HG02885 (cell line): Measurements from ENCODE around the gene WNK1.
"Not testable (repeated sequence)": the region's sequence is repeated elsewhere in the genome, so short reads cannot be mapped to it uniquely, and the experiment has no call there.

ENCODE experiments used
- ATAC-seq: cut with Tn5 transposase; IDR thresholded peaks from one replicate; pipeline ENCODE4 v1.9.1; 2021; ENCODE audit warnings: mild to moderate bottlenecking; ENCODE audit not compliant: unreplicated experiment, poor library complexity

The WNK1 gene

GRCh38 chr12:904010-904414, 151.6 kb downstream of the WNK1 start:
- ATAC-seq, result no peak

- ATAC-seq, result no peak
Observed at GRCh38 chr12:905261-906031, 153.1 kb downstream of the WNK1 start.

GRCh38 chr12:906062-906585, 153.7 kb downstream of the WNK1 start:
- no peak for ATAC-seq

GRCh38 chr12:907413-908185, 155.2 kb downstream of the WNK1 start:
- ATAC-seq, result no peak

- no peak for ATAC-seq
Observed at GRCh38 chr12:909861-910260, 157.5 kb downstream of the WNK1 start.

- no peak for ATAC-seq
Observed at GRCh38 chr12:910416-910815, 158.0 kb downstream of the WNK1 start.

- no peak for ATAC-seq
Observed at GRCh38 chr12:911191-911826, 158.9 kb downstream of the WNK1 start.

- no peak for ATAC-seq
Observed at GRCh38 chr12:912466-913235, 160.3 kb downstream of the WNK1 start.

- no peak for ATAC-seq
Observed at GRCh38 chr12:913919-914698, 161.7 kb downstream of the WNK1 start.

GRCh38 chr12:915090-915489, 162.7 kb downstream of the WNK1 start:
- ATAC-seq, result no peak

- ATAC-seq, result no peak
Observed at GRCh38 chr12:916240-916639, 163.9 kb downstream of the WNK1 start.

GRCh38 chr12:916712-917445, 164.5 kb downstream of the WNK1 start:
- no peak for ATAC-seq

GRCh38 chr12:920676-921075, 168.3 kb downstream of the WNK1 start:
- no peak for ATAC-seq

- ATAC-seq, result no peak
Observed at GRCh38 chr12:922285-922684, 169.9 kb downstream of the WNK1 start.

GRCh38 chr12:926641-927040, 174.3 kb downstream of the WNK1 start:
- no peak for ATAC-seq

- no peak for ATAC-seq
Observed at GRCh38 chr12:931060-931459, 178.7 kb downstream of the WNK1 start.

- no peak for ATAC-seq
Observed at GRCh38 chr12:931591-931990, 179.2 kb downstream of the WNK1 start.

GRCh38 chr12:935891-936290, 183.5 kb downstream of the WNK1 start:
- not testable (repeated sequence) for ATAC-seq
